Fibroblast of skin of left biceps (primary cell): ENCODE results near the gene IRX2.

Experiments
- DNase-seq, 2 experiments: peaks; one replicate each; pipeline ENCODE4 v3.0.0-alpha.2; 2013; ENCODE audit warnings: low read depth in 2 of 2

The IRX2 gene

GRCh38 chr5:2741956-2742355 is 9.5 kb downstream of the IRX2 start:
- no peak for DNase-seq

GRCh38 chr5:2740876-2741555 is 10.5 kb downstream of the IRX2 start:
- no peak for DNase-seq

- no peak for DNase-seq
Measured at GRCh38 chr5:2740051-2740875, 11.2 kb downstream of the IRX2 start.

- DNase-seq = no peak
Measured at GRCh38 chr5:2739360-2740050, 12.0 kb downstream of the IRX2 start.

- DNase-seq = no peak
Measured at GRCh38 chr5:2738700-2739359, 12.6 kb downstream of the IRX2 start.

GRCh38 chr5:2738156-2738699 is 13.2 kb downstream of the IRX2 start:
- DNase-seq = no peak

- DNase-seq = no peak
Measured at GRCh38 chr5:2737273-2738155, 14.0 kb downstream of the IRX2 start.

GRCh38 chr5:2736872-2737271 is 14.6 kb downstream of the IRX2 start:
- no peak for DNase-seq

- no peak for DNase-seq
Measured at GRCh38 chr5:2735996-2736395, 15.5 kb downstream of the IRX2 start.

GRCh38 chr5:2732850-2733249 is 18.6 kb downstream of the IRX2 start:
- DNase-seq = no peak

- no peak for DNase-seq
Measured at GRCh38 chr5:2732004-2732403, 19.5 kb downstream of the IRX2 start.

- no peak for DNase-seq
Measured at GRCh38 chr5:2729189-2729588, 22.3 kb downstream of the IRX2 start.

GRCh38 chr5:2727550-2727949 is 23.9 kb downstream of the IRX2 start:
- no peak for DNase-seq

GRCh38 chr5:2725980-2726765 is 25.3 kb downstream of the IRX2 start:
- no peak for DNase-seq

- no peak for DNase-seq
Measured at GRCh38 chr5:2724831-2725230, 26.6 kb downstream of the IRX2 start.

GRCh38 chr5:2724031-2724581 is 27.4 kb downstream of the IRX2 start:
- no peak for DNase-seq

- no peak for DNase-seq
Measured at GRCh38 chr5:2722901-2723300, 28.6 kb downstream of the IRX2 start.

- no peak for DNase-seq
Measured at GRCh38 chr5:2721385-2722138, 29.9 kb downstream of the IRX2 start.

GRCh38 chr5:2719332-2719731 is 32.1 kb downstream of the IRX2 start:
- DNase-seq = no peak
